ENCODE measurements around the gene PXN. TPM values are rescaled to one million over a fixed set of nuclear protein-coding genes. Genes with fewer than 3 reads are reported as not detected.

The PXN gene

GRCh38 chr12:120161852-120162251 lies 103.7 kb downstream of the PXN start:
- Histone ChIP-seq H3K14ac (ENCODE audit: low read length in 2 of 2) (no peak overlapping the region), H2BK15ac (ENCODE audit: low read depth, poor library complexity, severe bottlenecking) (no peak overlapping the region), H3K23ac (ENCODE audit: low read length in 2 of 2) (no peak overlapping the region), H3K79me1 (replicated peaks; ENCODE audit: low read length, poor library complexity, severe bottlenecking) (peaks cover 34% of the 10 kb centered on the region), H4K8ac (ENCODE audit: low read length) (no peak overlapping the region), H2BK5ac (ENCODE audit: low read depth, low read length, poor library complexity, severe bottlenecking) (no peak overlapping the region), H3K4me1 (ENCODE audit: control insufficient read depth, insufficient read depth, low read depth, low read length) (no peaks in the 10 kb centered on the region), H3K27me3 (ENCODE audit: control insufficient read depth in 1 of 2, insufficient read depth in 1 of 2, low read length in 2 of 2) (no peaks in the 10 kb centered on the region), H3K9me3 (ENCODE audit: control insufficient read depth, low read length) (no peaks in the 10 kb centered on the region), H3K18ac (ENCODE audit: low read depth in 1 of 2, low read length in 2 of 2) (no peak overlapping the region), H4K91ac (ENCODE audit: low read length) (no peak overlapping the region), H3K27ac (ENCODE audit: low read length, poor library complexity, severe bottlenecking) (no peak overlapping the region), H3K4me2 (ENCODE audit: low read length, poor library complexity, severe bottlenecking) (no peak overlapping the region), H2AFZ (ENCODE audit: low read depth, low read length) (no peak overlapping the region), H2AK5ac (ENCODE audit: low read length, severe bottlenecking) (no peak overlapping the region), H3K9ac (ENCODE audit: low read length) (no peak overlapping the region), H3K4ac (ENCODE audit: low read depth in 1 of 2, low read length in 2 of 2) (no peak overlapping the region), H3K4me3 (ENCODE audit: insufficient read depth in 1 of 2, low read depth in 1 of 2, low read length in 2 of 2) (no peak overlapping the region), H2BK12ac (ENCODE audit: low read length in 2 of 2) (no peak overlapping the region), H3K36me3 (ENCODE audit: control insufficient read depth in 1 of 2, insufficient read depth in 2 of 2, low read depth in 1 of 2, low read length in 2 of 2) (peaks cover 81 to 84% of the 10 kb centered on the region in 2 experiments), H2BK120ac (ENCODE audit: low read depth, low read length) (no peak overlapping the region)
- DNase-seq = no peak
- WGBS = 100% methylated on average over 11 of the region's 11 CpGs

Small RNA genes within 50 kb of the gene (small RNA-seq; reads per million reads assigned to genes)
- gene RNU4-1 (ENCODE audit: low read depth) (3,547 reads per million, percentile 99 among the genes with 10 or more reads in this experiment), gene RNU4-2 (ENCODE audit: low read depth) (959 reads per million, percentile 97 among the genes with 10 or more reads in this experiment), gene RNU6-1088P (ENCODE audit: low read depth) (not detected)

Measured in mesenchymal stem cell (in vitro differentiated cells and primary cell).